CD8-positive, alpha-beta memory T cell (primary cell): Measurements from ENCODE around the gene ZNF598. TPM values are rescaled to one million over a fixed set of nuclear protein-coding genes. Genes with fewer than 3 reads are reported as not detected.

Source experiments
- CTCF ChIA-PET: fragments of 350-600 bp; sonication (Branson Sonifier 250); formaldehyde crosslinking; loops from one replicate; lab custom pipeline; 2021; ENCODE audit warnings: antibody characterized with exemption; lab: Charles Lee
- POLR2A ChIA-PET: fragments of 350-600 bp; sonication (Branson Sonifier 250); formaldehyde crosslinking; loops from one replicate; lab custom pipeline; 2021; ENCODE audit warnings: antibody characterized with exemption; lab: Charles Lee
- DNase-seq, 5 donors: peaks; one replicate each; pipeline versions ENCODE4 v3.0.0 to v3.0.0-alpha.2; 2020 to 2022; ENCODE audit warnings: mixed read lengths in 1 of 5
- H3K27ac ChIP-seq: one replicate; pipeline ENCODE4 v1.7.0; 2013; ENCODE audit warnings: low read depth, mild to moderate bottlenecking, low read length, moderate library complexity
- H3K27me3 ChIP-seq: 2 replicates; pipeline ENCODE4 v1.7.0; 2013; ENCODE audit warnings: low read length, mild to moderate bottlenecking; ENCODE audit not compliant: insufficient read depth, poor library complexity, severe bottlenecking
- H3K36me3 ChIP-seq: 2 replicates; pipeline ENCODE4 v1.7.0; 2013; ENCODE audit warnings: mild to moderate bottlenecking, low read length, moderate library complexity; ENCODE audit not compliant: insufficient read depth
- H3K4me1 ChIP-seq: 2 replicates; pipeline ENCODE4 v1.7.0; 2013; ENCODE audit warnings: mild to moderate bottlenecking, low read length, moderate library complexity; ENCODE audit not compliant: insufficient read depth
- H3K4me3 ChIP-seq: 2 replicates; pipeline ENCODE4 v1.7.0; 2013; ENCODE audit warnings: mild to moderate bottlenecking, low read length
- H3K9me3 ChIP-seq: 2 replicates; pipeline ENCODE4 v1.7.0; 2013; ENCODE audit warnings: mild to moderate bottlenecking, low read length
- H3K27ac Mint-ChIP-seq, 8 donors: one replicate each; pipeline ENCODE4 v1.8.0; 2020 to 2021; ENCODE audit warnings: mixed read lengths in 8 of 8, mild to moderate bottlenecking in 6 of 8, inconsistent platforms in 3 of 8, moderate library complexity in 3 of 8
- H3K27me3 Mint-ChIP-seq, 2 donors: one replicate each; pipeline ENCODE4 v1.8.0; 2020 to 2021; ENCODE audit warnings: mixed read lengths in 2 of 2, mild to moderate bottlenecking in 1 of 2, moderate library complexity in 1 of 2
- H3K36me3 Mint-ChIP-seq, 3 donors: one replicate each; pipeline ENCODE4 v1.8.0; 2020 to 2021; ENCODE audit warnings: mixed read lengths in 3 of 3, inconsistent platforms in 1 of 3, mild to moderate bottlenecking in 1 of 3
- H3K4me1 Mint-ChIP-seq, 3 donors: one replicate each; pipeline ENCODE4 v1.8.0; 2020 to 2021; ENCODE audit warnings: mixed read lengths in 3 of 3, inconsistent platforms in 1 of 3, mild to moderate bottlenecking in 1 of 3
- H3K4me3 Mint-ChIP-seq, 7 donors: one replicate each; pipeline ENCODE4 v1.8.0; 2020 to 2021; ENCODE audit warnings: mixed read lengths in 7 of 7, mild to moderate bottlenecking in 6 of 7, moderate library complexity in 4 of 7, inconsistent platforms in 2 of 7
- H3K9me3 Mint-ChIP-seq, 5 donors: one replicate each; pipeline ENCODE4 v1.8.0; 2020 to 2022; ENCODE audit warnings: mixed read lengths in 5 of 5, mild to moderate bottlenecking in 3 of 5, moderate library complexity in 2 of 5, inconsistent platforms in 1 of 5
- polyA plus RNA-seq: library from polyadenylated mRNA; unstranded; fragments of 300-500 nt; fragmentation: Illumina TruSeq; gene quantifications from one replicate; pipeline ENCODE4 v1.2.3, GENCODE V29; 2021
- total RNA-seq, 2 experiments: library from RNA; stranded (reverse); gene quantifications; one replicate each; pipeline ENCODE4 v1.2.3, GENCODE V29; 2021

The ZNF598 gene
- total and polyA plus RNA-seq, 3 experiments from 2014 or later: 11.3 to 96.6 (median 91.8) TPM

DNA sequence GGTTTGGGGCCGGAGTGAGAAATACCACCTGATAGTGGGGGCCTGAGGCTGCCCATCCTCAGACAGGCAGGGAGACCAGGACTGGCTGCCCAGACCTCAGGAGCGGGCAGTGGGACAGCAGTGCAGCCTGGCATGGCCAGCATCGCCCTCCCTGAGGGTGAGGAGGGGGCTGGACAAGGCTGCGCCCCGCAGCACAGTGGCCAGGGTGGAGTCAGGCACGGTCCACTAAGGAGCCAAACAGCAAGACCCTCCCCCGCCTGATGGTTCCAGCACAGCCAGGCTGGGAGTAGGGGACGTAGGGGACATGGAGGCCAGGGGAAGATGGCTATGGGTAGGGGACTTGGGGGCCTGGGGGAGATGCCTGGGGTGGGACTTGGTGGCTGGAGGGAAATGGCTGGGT, 3.3 kb downstream of the ZNF598 start:
- DNase-seq: no peak
- Histone ChIP-seq H3K9me3 (no peaks in the 10 kb centered on the region), H3K4me1 (peaks cover 42% of the 10 kb centered on the region), H3K27ac (no peak overlapping the region), H3K36me3 (peaks cover 10% of the 10 kb centered on the region), H3K27me3 (no peaks in the 10 kb centered on the region), H3K4me3 (no peak overlapping the region)
- Mint-ChIP-seq H3K36me3 (peaks cover 0 to 24% (median 0%) of the 10 kb centered on the region in 3 donors), H3K4me1 (peaks cover 28 to 62% (median 30%) of the 10 kb centered on the region in 3 donors), H3K9me3 (no peaks in the 10 kb centered on the region), H3K27me3 (no peaks in the 10 kb centered on the region), H3K27ac (peak overlapping the region in 4 of 8 donors; percentile 55 to 84 (median 72)), H3K4me3 (peak overlapping the region in 3 of 7 donors; percentile 37 to 83 (median 64))
- ChIA-PET CTCF (interaction anchor here (1.2 kb wide), 1 partner anchor 149 kb away, joined by 3 read pairs; no protein-coding TSS in a partner anchor), POLR2A (no interaction called here)

DNA sequence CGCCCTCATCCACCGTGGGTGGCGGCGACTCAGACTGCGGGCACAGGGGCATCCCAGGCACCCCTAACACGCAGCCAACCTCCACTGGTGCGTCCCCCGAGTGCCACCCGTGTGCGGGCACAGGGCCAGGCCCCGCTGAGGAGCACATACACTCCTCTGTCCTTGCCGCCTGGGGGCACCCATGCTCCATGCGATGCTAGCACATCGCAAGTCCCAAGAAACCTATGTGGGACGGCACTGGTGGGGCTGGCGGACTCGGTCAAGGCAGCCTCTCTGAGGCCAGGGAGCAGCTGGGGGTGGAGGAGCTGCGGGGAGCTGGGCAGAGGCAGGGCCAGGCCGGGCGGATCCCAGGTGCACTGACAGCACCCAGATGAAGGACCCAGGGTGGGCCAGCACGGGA, 4.0 kb downstream of the ZNF598 start:
- Histone ChIP-seq H3K9me3 (no peaks in the 10 kb centered on the region), H3K4me3 (no peak overlapping the region), H3K27me3 (no peaks in the 10 kb centered on the region), H3K36me3 (peaks cover 12% of the 10 kb centered on the region), H3K4me1 (peaks cover 40% of the 10 kb centered on the region), H3K27ac (no peak overlapping the region)
- ChIA-PET POLR2A (interaction anchor here (0.8 kb wide), 1 partner anchor 41 kb away, joined by 3 read pairs; the partner anchor contains the start of gene RPS2), CTCF (interaction anchor here (1.2 to 3.1 kb wide), 2 partner anchors 135 to 149 kb away, joined by 3 to 23 read pairs; no protein-coding TSS in a partner anchor)
- Mint-ChIP-seq H3K36me3 (peaks cover 0 to 31% (median 2%) of the 10 kb centered on the region in 3 donors), H3K9me3 (no peaks in the 10 kb centered on the region), H3K27ac (peak overlapping the region in 1 of 8 donors; percentile 54), H3K4me1 (peaks cover 28 to 62% (median 30%) of the 10 kb centered on the region in 3 donors), H3K27me3 (no peaks in the 10 kb centered on the region), H3K4me3 (peak overlapping the region in 2 of 7 donors; percentile 44 to 71)
- DNase-seq: no peak

DNA sequence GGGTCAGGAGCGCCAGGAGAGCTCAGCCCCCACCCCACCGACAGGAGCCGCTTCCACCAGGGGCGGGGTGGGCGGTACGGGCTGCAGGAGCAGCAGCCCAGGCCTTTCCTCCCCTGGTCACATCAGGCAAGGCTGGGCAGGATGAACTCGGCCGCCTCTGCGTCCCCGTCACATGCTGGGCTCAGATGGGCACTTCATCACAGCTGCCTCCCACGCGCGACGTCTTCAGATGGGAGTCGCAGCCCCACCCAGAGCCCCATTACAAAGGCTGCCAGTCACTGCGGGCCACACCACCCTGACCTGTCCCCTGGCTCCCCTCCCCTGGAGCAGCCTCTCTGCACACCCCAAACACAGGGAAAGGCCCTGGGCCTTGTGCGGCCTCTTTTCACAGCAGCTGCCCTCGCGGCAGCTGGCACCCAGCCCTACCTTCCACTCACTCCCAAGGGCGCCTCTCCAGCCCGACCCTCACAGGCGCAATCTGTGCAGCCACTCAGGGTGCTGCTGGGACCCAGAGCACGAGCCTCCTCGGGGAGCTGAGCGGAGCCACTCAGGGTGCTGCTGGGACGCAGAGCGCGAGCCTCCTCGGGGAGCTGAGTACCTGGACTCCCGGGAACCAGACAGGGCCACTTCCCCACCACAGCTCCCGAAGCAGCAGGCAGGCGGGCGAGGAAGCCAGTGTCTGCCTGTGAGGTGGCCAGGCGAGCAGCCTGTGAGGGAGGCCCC, 4.7 kb downstream of the ZNF598 start:
- Mint-ChIP-seq H3K4me1 (peaks cover 22 to 56% (median 24%) of the 10 kb centered on the region in 3 donors), H3K36me3 (peaks cover 0 to 34% (median 2%) of the 10 kb centered on the region in 3 donors), H3K27me3 (no peaks in the 10 kb centered on the region), H3K9me3 (no peaks in the 10 kb centered on the region), H3K27ac (peak overlapping the region in 1 of 8 donors; percentile 54), H3K4me3 (no peak overlapping the region)
- Histone ChIP-seq H3K27ac (no peak overlapping the region), H3K27me3 (no peaks in the 10 kb centered on the region), H3K9me3 (no peaks in the 10 kb centered on the region), H3K4me3 (no peak overlapping the region), H3K36me3 (peaks cover 12% of the 10 kb centered on the region), H3K4me1 (peaks cover 33% of the 10 kb centered on the region)
- ChIA-PET POLR2A (interaction anchor here (0.6 to 0.9 kb wide), 4 partner anchors 11 to 168 kb away, joined by 3 read pairs; partner anchors contain the start of gene RPS2), CTCF (interaction anchor here (0.8 to 3.1 kb wide), 8 partner anchors 11 to 246 kb away, joined by 3 to 23 read pairs (median 4); partner anchors contain the start of genes ECI1, RPS2, TBL3 and TRAF7)
- no peak for DNase-seq

DNA sequence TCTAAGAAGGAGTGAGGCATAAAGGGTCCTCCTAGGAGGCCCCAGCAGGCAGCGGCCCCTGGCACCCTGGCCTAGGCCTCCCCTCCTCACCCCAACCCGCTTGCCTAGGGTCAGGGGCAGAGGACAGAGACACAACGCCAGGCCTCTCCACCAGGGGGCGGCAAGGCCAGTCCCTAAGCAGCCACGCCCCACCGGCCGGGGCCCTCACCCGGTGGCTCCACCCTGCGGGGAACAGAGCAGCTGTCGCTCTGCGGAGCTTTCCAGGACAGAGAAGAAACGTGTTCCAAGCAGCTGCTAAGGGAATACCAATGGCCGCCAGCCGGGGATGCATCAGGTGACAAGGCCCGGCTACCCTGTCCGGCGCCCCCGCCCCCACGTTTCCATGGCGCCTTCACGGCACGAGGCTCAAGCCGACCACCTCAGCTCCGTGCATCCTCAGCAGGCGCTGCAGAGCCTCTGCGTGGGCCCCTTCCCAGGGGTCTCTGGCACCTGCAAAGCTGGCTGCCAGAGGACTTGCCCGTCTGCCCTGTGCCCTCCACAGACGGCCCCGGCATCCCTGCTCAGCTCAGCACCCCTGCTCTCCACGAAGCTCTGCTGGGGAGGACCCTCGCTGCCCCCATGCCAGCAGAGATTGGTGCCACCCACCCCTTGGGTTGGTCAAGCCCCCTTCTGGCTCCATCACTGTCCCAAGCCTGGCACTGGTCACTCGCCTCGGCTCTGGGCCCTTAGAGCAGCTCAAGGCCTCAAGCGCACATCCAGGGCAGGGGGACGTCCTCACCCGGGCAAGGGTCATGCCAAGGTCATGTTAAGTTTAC, 5.6 kb downstream of the ZNF598 start:
- H3K9me3 Mint-ChIP-seq: no peaks in the 10 kb centered on the region
- H3K36me3 ChIP-seq: peaks cover 12% of the 10 kb centered on the region
- peaks cover 32% of the 10 kb centered on the region for H3K4me1 ChIP-seq
- H3K4me3 Mint-ChIP-seq: no peak overlapping the region
- DNase-seq: peak; percentile 74 to 88 (median 79)
- peak overlapping the region in 1 of 8 donors; percentile 81 for H3K27ac Mint-ChIP-seq
- H3K4me1 Mint-ChIP-seq: peaks cover 20 to 54% (median 24%) of the 10 kb centered on the region in 3 donors
- ChIA-PET CTCF (interaction anchor here (0.6 to 3.1 kb wide), 22 partner anchors 9 to 247 kb away, joined by 3 to 23 read pairs (median 3); partner anchors contain the start of genes ECI1, NDUFB10, NOXO1 and NTHL1), POLR2A (interaction anchor here (0.6 to 1.0 kb wide), 5 partner anchors 10 to 169 kb away, joined by 3 to 4 read pairs (median 3); partner anchors contain the start of gene RPS2)
- no peaks in the 10 kb centered on the region for H3K9me3 ChIP-seq
- H3K27ac ChIP-seq: peak overlapping the region; percentile 54
- H3K27me3 Mint-ChIP-seq: no peaks in the 10 kb centered on the region
- no peaks in the 10 kb centered on the region for H3K27me3 ChIP-seq
- H3K4me3 ChIP-seq: no peak overlapping the region
- H3K36me3 Mint-ChIP-seq: peaks cover 0 to 35% (median 2%) of the 10 kb centered on the region in 3 donors

DNA sequence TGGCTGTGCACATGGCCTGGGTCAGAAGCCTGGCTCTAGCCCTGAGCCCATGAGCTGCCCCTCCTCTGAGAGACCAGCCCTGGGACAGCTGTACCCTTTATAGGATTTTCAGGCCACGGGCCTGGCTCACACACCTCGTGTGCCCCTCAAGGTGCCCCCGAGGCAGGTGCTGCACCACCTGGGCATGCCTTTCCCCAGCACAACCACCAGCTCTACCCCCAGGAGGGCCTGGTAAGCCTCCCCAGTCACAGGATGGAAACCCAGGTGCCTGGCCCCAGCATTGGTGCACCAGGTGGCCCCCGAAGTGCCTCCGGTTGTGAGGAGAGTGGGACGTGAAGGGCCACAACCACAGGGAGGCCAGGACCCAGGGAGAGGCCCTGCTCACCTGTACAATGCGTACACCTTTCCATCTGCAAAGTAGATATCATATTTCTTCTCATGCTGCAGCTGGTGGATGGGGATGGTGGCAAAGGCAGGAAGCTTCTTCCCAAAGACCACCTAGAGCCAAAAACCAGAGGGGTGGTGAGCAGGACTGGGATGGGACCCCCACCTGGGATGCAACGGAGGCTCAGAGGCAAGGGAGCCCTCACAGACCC, 6.3 kb downstream of the ZNF598 start:
- Mint-ChIP-seq H3K4me3 (no peak overlapping the region), H3K9me3 (no peaks in the 10 kb centered on the region), H3K36me3 (peaks cover 0 to 40% (median 2%) of the 10 kb centered on the region in 3 donors), H3K27ac (no peak overlapping the region), H3K27me3 (no peaks in the 10 kb centered on the region), H3K4me1 (peaks cover 14 to 48% (median 18%) of the 10 kb centered on the region in 3 donors)
- ChIA-PET CTCF (interaction anchor here (0.8 to 3.1 kb wide), 15 partner anchors 9 to 151 kb away, joined by 3 to 23 read pairs (median 5); partner anchors contain the start of genes NDUFB10, NOXO1, NTHL1 and RAB26), POLR2A (interaction anchor here (1.0 kb wide), 1 partner anchor 39 kb away, joined by 4 read pairs; the partner anchor contains the start of gene RPS2)
- no peak for DNase-seq
- H3K36me3 ChIP-seq: peaks cover 12% of the 10 kb centered on the region
- H3K27me3 ChIP-seq: no peaks in the 10 kb centered on the region
- H3K9me3 ChIP-seq: no peaks in the 10 kb centered on the region
- peaks cover 25% of the 10 kb centered on the region for H3K4me1 ChIP-seq
- H3K4me3 ChIP-seq: no peak overlapping the region
- H3K27ac ChIP-seq: peak overlapping the region; percentile 54

DNA sequence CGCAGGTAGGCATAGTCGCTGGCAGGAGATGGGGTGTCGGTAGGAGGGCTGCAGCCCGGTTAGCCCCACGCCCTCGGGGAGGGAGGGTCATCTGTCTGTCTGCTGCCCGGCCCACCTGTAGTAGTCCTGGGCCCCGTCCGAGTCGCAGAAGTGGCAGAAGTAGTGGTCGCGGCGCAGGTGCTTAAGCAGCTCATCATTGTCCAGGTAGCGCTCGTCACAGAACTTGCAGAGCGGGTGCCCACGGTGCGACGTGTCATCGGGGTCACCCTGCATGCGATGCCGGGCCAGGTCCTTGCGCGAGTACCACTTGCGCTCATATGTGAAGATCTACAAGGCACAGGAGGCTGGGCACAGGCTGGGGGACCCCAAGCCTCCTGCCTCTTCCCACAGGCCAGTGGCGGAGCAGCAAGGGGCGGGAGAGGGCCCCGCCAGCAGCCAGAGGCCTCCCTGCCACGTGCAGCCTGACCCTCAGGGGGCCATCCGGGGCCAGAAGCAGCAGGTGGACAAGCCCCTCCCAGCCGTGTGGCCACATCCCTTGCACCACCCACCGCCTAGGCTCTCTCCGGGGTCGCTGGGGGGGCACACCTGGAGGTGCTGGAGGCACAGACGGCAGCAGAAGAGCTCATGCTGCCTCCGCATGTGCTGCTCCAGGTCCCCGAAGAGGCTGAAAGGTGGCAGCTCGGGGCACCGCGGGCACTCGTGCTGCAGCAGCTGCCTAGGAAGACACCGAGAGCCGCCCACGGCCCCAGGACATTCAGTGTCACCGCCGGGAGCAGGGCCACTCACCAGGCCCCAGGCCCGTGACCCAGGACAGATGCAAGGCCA, 7.0 kb downstream of the ZNF598 start:
- Histone ChIP-seq H3K27ac (no peak overlapping the region), H3K36me3 (peaks cover 12% of the 10 kb centered on the region), H3K9me3 (no peaks in the 10 kb centered on the region), H3K4me1 (peaks cover 18% of the 10 kb centered on the region), H3K27me3 (no peaks in the 10 kb centered on the region), H3K4me3 (no peak overlapping the region)
- peaks cover 7 to 40% (median 11%) of the 10 kb centered on the region in 3 donors for H3K4me1 Mint-ChIP-seq
- no peak overlapping the region for H3K27ac Mint-ChIP-seq
- no peaks in the 10 kb centered on the region for H3K9me3 Mint-ChIP-seq
- POLR2A ChIA-PET: no interaction called here
- DNase-seq: no peak
- H3K36me3 Mint-ChIP-seq: peaks cover 0 to 44% (median 2%) of the 10 kb centered on the region in 3 donors
- no peak overlapping the region for H3K4me3 Mint-ChIP-seq
- CTCF ChIA-PET: interaction anchor here (0.8 to 3.1 kb wide), 10 partner anchors 9 to 152 kb away, joined by 3 to 23 read pairs (median 10); partner anchors contain the start of genes NDUFB10, NOXO1, NTHL1 and RAB26
- no peaks in the 10 kb centered on the region for H3K27me3 Mint-ChIP-seq
